GM12864 (cell line): ENCODE results near the gene TIGAR.

Source experiments
- DNase-seq: peaks from one replicate; pipeline ENCODE4 v3.0.0-alpha.2; 2011; ENCODE audit warnings: low read depth
- H3K4me3 ChIP-seq: 2 replicates; pipeline ENCODE4 v1.5.1; 2011; ENCODE audit warnings: mild to moderate bottlenecking, low read depth, low read length, control low read depth
- TF ChIP-seq, protein P1 (sequence below): IDR thresholded peaks from 2 replicates; pipeline ENCODE4 v1.5.1; 2011; ENCODE audit warnings: low read depth, mild to moderate bottlenecking, moderate library complexity, low read length, control low read depth, inconsistent platforms; ENCODE audit errors: missing control alignments

The TIGAR gene

GRCh38 chr12:4325966-4326365 lies 5.0 kb downstream of the TIGAR start:
- H3K4me3 ChIP-seq, result no peak overlapping the region
- no peak for DNase-seq
- TF ChIP-seq, protein P1, sequence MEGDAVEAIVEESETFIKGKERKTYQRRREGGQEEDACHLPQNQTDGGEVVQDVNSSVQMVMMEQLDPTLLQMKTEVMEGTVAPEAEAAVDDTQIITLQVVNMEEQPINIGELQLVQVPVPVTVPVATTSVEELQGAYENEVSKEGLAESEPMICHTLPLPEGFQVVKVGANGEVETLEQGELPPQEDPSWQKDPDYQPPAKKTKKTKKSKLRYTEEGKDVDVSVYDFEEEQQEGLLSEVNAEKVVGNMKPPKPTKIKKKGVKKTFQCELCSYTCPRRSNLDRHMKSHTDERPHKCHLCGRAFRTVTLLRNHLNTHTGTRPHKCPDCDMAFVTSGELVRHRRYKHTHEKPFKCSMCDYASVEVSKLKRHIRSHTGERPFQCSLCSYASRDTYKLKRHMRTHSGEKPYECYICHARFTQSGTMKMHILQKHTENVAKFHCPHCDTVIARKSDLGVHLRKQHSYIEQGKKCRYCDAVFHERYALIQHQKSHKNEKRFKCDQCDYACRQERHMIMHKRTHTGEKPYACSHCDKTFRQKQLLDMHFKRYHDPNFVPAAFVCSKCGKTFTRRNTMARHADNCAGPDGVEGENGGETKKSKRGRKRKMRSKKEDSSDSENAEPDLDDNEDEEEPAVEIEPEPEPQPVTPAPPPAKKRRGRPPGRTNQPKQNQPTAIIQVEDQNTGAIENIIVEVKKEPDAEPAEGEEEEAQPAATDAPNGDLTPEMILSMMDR, result no peak

DNA sequence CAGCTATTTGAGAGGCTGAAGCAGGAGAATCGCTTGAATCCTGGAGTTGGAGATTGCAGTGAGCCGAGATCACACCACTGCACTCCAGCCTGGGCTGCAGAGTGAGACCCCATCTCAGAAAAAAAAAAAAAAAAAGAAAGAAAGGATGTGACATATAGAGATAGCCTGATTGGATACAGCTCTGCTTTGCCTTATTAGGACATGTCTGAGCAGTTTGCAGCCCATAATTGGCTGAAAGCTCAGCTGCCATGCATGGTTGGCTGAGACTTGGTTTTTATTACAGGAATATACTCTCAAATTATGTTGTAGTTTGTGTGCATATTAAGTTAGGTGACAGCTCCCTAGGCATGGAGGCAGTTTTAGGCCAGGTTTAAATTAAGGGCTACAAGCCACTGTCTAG lies 6.3 kb downstream of the TIGAR start:
- TF ChIP-seq, protein P1, result no peak
- no peak overlapping the region for H3K4me3 ChIP-seq
- DNase-seq, result no peak

DNA sequence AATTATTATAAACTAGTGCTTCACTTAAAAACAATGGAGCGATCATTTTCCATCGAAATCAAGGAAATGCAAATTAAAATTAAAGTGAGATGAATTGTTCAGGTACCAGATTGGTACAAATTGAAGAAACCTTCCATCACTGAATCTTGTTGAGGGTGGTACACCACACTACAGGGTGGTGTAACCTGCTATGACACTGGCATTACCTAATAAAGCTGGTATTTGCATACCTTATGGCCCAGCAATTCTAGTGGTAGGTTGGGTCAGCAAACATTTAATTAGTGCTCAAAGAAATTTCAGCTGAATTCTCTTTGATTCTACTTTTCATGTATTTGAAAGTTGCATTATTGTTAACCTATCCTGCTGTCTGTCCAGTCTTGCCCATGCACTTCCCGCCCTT lies 9.2 kb downstream of the TIGAR start:
- H3K4me3 ChIP-seq, result no peak overlapping the region
- DNase-seq, result no peak
- TF ChIP-seq, protein P1, result no peak

DNA sequence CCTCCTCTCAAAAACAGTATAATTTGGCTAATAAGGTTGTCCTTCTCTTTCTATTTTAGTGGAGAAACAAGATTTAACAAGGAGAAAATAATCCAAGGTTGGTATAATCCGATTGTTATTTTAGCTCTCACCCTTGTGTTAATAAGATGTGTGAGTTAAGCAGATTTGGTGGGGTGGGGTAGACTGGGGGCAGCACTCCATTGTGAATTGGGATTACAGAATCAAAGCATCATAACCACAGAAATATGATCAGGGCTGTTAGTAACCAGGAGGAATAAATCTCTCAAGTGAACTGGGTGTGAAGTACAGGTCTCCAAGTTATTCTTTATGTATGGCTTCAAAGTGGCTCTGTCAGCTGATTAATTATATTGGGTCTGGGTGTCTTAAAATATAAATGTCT lies 10.2 kb downstream of the TIGAR start:
- no peak for DNase-seq
- no peak overlapping the region for H3K4me3 ChIP-seq

DNA sequence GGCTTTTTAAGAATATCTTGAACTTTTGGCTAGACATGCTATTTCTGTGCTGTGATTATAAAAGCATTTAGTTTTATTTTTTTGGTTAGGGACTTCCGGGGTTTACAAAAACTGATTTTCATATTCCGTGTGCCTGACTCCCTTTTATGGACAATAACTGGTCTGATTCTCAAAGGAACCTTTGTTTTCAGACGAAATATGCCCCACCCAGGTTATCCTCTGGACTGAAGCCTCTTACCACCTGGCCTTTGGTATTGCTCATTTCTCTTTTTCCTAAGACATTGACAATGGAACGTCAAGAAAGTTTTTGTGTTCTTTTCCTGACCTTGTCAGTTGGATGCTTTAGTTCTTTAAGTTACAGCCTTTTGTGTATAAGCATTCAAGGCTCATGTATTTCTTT lies 10.8 kb downstream of the TIGAR start:
- H3K4me3 ChIP-seq, result no peak overlapping the region
- no peak for DNase-seq
- TF ChIP-seq, protein P1, result no peak

More for the DNA sequence above, 10.2 kb downstream of the TIGAR start:
- TF ChIP-seq, protein P1, result no peak

- TF ChIP-seq, protein P1, result no peak
- no peak for DNase-seq
- no peak overlapping the region for H3K4me3 ChIP-seq
These were observed 25.9 kb downstream of the TIGAR start for GRCh38 chr12:4346931-4347330.

- no peak for DNase-seq
- TF ChIP-seq, protein P1, result peak; percentile 47
- H3K4me3 ChIP-seq, result no peak overlapping the region
These were observed 32.8 kb downstream of the TIGAR start for GRCh38 chr12:4353785-4354208.
